CD4-positive, alpha-beta T cell (primary cell): ENCODE results near the gene SP2. TPM values are rescaled to one million over a fixed set of nuclear protein-coding genes. Genes with fewer than 3 reads are reported as not detected.

Experiments
- ATAC-seq: fragments of 200-7000 bp; cut with Tn5 transposase; one replicate; pipeline ENCODE4 v1.10.0; 2022; ENCODE audit warnings: mild to moderate bottlenecking; ENCODE audit not compliant: poor library complexity
- CTCF ChIA-PET: fragments of 350-600 bp; sonication (Branson Sonifier 250); formaldehyde crosslinking; loops from one replicate; lab custom pipeline; 2021; ENCODE audit warnings: antibody characterized with exemption, inconsistent platforms; lab: Charles Lee
- POLR2A ChIA-PET: fragments of 350-600 bp; sonication (Branson Sonifier 250); formaldehyde crosslinking; loops from one replicate; lab custom pipeline; 2021; ENCODE audit warnings: antibody characterized with exemption, inconsistent platforms; lab: Charles Lee
- DNase-seq, 14 experiments: peaks; one replicate each; pipeline ENCODE4 v3.0.0-alpha.2; 2013 to 2020; ENCODE audit warnings: mixed read lengths in 2 of 14
- H3K27ac ChIP-seq, 2 donors: one replicate each; pipeline versions ENCODE4 v1.5.1 to v1.7.0; 2013; ENCODE audit warnings: low read length in 2 of 2, low read depth in 1 of 2, mild to moderate bottlenecking in 1 of 2
- H3K27me3 ChIP-seq, 2 experiments: 1 replicate in 1 of 2; 2 replicates in 1 of 2; pipeline versions ENCODE4 v1.6.1 to v1.7.0; 2013; ENCODE audit warnings: low read length in 2 of 2, control low read depth in 1 of 2, mild to moderate bottlenecking in 1 of 2, moderate library complexity in 1 of 2; ENCODE audit not compliant: insufficient read depth in 2 of 2, control insufficient read depth in 1 of 2
- H3K36me3 ChIP-seq: one replicate; pipeline ENCODE4 v1.6.1; 2013; ENCODE audit warnings: low read length, control low read depth; ENCODE audit not compliant: insufficient read depth
- H3K4me1 ChIP-seq: one replicate; pipeline ENCODE4 v1.6.1; 2013; ENCODE audit warnings: low read length, control low read depth; ENCODE audit not compliant: insufficient read depth
- H3K4me3 ChIP-seq: one replicate; pipeline ENCODE4 v1.5.1; 2013; ENCODE audit warnings: mild to moderate bottlenecking, low read length, moderate library complexity
- H3K9me3 ChIP-seq, 2 experiments: 1 replicate in 1 of 2; 2 replicates in 1 of 2; pipeline versions ENCODE4 v1.6.1 to v1.7.0; 2013; ENCODE audit warnings: low read length in 2 of 2, mild to moderate bottlenecking in 2 of 2, control low read depth in 1 of 2, moderate library complexity in 1 of 2; ENCODE audit not compliant: control insufficient read depth in 1 of 2, insufficient read depth in 1 of 2
- H3K27ac Mint-ChIP-seq: one replicate; pipeline ENCODE4 v1.8.0; 2020; ENCODE audit warnings: mixed read lengths
- H3K27me3 Mint-ChIP-seq: one replicate; pipeline ENCODE4 v1.8.0; 2021; ENCODE audit warnings: mixed read lengths
- H3K36me3 Mint-ChIP-seq: one replicate; pipeline ENCODE4 v1.8.0; 2021; ENCODE audit warnings: low read depth, mixed read lengths
- H3K4me1 Mint-ChIP-seq: one replicate; pipeline ENCODE4 v1.8.0; 2021; ENCODE audit warnings: low read depth, mixed read lengths
- H3K4me3 Mint-ChIP-seq: one replicate; pipeline ENCODE4 v1.8.0; 2020; ENCODE audit warnings: mild to moderate bottlenecking, mixed read lengths
- H3K9me3 Mint-ChIP-seq: one replicate; pipeline ENCODE4 v1.8.0; 2020; ENCODE audit warnings: mixed read lengths
- CTCF ChIP-seq: fragments of 200-600 bp; IDR thresholded peaks from one replicate; pipeline ENCODE4 v1.8.0; 2022; ENCODE audit warnings: antibody characterized with exemption, mild to moderate bottlenecking
- intact Hi-C, 2 experiments: fragments of 100-400 bp; cut with DNase I in 1 of 2; cut with micrococcal nuclease in 1 of 2; formaldehyde crosslinking; loops; one replicate each; pipeline versions ENCODE4 v1.15.1 to v1.9.0; 2023 to 2025; cut with DNase I, micrococcal nuclease
- total RNA-seq, 174 experiments: library from RNA in 2 of 174; stranded (reverse) in 2 of 174; gene quantifications; one replicate each; pipeline ENCODE4 v1.2.3 and lab custom pipeline; 2021 to 2026

The SP2 gene
- total RNA-seq, 2 experiments from 2014 or later = 19.9 to 21.5 TPM

DNA sequence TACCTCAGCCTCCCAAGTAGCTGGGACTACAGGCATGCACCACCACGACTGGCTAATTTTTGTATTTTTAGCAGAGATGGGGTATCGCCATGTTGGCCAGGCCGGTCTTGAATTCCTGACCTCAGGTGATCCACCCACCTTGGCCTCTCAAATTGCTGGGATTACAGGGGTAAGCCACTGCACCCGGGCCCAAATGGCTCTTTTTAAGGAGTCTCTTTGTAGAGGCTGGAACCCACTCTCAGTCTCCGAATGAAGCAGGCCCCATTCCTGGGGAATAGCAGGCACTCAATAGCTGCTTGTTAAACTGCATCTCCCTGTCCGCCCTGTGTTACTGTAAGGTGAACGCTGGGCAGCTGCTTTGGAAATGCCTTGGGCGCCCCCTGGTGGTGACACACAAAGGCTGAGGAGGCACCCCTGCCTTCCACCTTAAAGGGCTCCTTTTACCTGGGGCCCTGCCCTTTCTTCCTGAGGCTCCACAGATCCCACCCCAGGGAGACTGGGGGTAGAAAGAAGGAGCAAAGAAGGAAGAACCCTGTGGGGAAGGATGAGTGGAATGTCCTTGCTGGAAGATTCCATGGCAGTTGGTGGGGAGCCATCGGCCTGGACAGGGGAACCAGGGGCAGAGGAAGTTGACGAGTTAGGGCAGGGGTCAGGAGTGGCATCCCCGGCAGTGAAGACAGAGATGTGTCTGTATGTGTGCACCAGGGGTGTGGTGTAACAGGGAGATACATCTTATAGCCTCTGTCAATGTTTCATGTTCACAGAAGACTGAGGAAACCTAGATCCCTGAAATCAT lies 6.1 kb upstream of the SP2 start:
- Mint-ChIP-seq H3K27ac (peak overlapping the region; percentile 32), H3K9me3 (no peaks in the 10 kb centered on the region), H3K4me1 (peaks cover 32% of the 10 kb centered on the region), H3K4me3 (peak overlapping the region; percentile 72), H3K27me3 (no peaks in the 10 kb centered on the region), H3K36me3 (no peaks in the 10 kb centered on the region)
- ATAC-seq = peak; percentile 98
- CTCF ChIA-PET = interaction anchor here (0.5 to 4.2 kb wide), 14 partner anchors 9 to 222 kb away, joined by 3 to 86 read pairs (median 5); partner anchors contain the start of genes CDK5RAP3, LRRC46, MRPL10 and OSBPL7
- POLR2A ChIA-PET = interaction anchor here (0.9 to 3.4 kb wide), 5 partner anchors 43 to 60 kb away, joined by 3 to 41 read pairs (median 9); partner anchors contain the start of genes LRRC46, MRPL10 and SCRN2
- Histone ChIP-seq H3K9me3 (no peaks in the 10 kb centered on the region), H3K27ac (no peak overlapping the region), H3K36me3 (peaks cover 3% of the 10 kb centered on the region), H3K4me3 (no peak overlapping the region), H3K4me1 (peaks cover 23% of the 10 kb centered on the region), H3K27me3 (no peaks in the 10 kb centered on the region)
- peak; percentile 94 for TF ChIP-seq CTCF
- intact Hi-C loops = loop anchor here (1.0 to 5.0 kb wide), 4 partner anchors 49 to 727 kb away; partner anchors contain the start of genes SCRN2 (in 2 of the 2) and HOXB8 (in 1 of the 2)
- DNase-seq = peak; percentile 85 to 98 (median 92)

DNA sequence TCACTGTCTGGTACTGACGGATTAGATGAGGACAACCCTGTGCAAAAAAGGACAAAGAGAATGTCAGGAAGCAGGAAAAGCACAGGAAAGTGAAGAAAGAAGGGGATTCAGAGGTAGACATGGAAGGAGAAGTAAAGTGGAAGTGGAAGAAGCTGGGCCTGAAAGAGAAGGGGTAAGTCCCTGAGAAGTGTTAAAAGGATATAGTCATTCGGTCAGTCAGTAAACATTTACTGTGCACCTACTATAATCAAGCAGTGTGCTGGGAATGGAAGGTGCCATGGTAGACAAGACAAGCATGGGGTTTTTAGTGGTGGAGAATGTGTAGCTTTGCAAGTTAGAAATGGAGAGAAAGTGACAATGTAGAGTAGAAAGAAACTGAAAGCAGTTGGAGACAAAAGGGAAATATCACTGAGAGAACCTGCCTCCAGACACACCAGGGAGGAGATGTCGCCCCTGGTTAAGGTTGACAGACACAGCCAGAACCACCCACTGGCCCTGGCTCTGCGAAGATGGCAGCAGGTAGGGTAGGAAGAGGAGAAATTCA lies 4.4 kb upstream of the SP2 start:
- no peak overlapping the region for H3K27ac Mint-ChIP-seq

More for the DNA sequence above, 4.4 kb upstream of the SP2 start:
- no peak for DNase-seq
- CTCF ChIA-PET = interaction anchor here (2.8 to 4.2 kb wide), 3 partner anchors 46 to 51 kb away, joined by 10 to 86 read pairs (median 66); partner anchors contain the start of gene SCRN2
- H3K27ac ChIP-seq = no peak overlapping the region
- no peak overlapping the region for H3K4me3 ChIP-seq
- POLR2A ChIA-PET = interaction anchor here (3.4 kb wide), 1 partner anchor 49 kb away, joined by 41 read pairs; the partner anchor contains the start of gene SCRN2
- ATAC-seq = no peak
- peaks cover 30% of the 10 kb centered on the region for H3K4me1 Mint-ChIP-seq
- H3K4me3 Mint-ChIP-seq = peak overlapping the region; percentile 62
- H3K36me3 ChIP-seq = peaks cover 3% of the 10 kb centered on the region
- no peaks in the 10 kb centered on the region for H3K27me3 ChIP-seq
- intact Hi-C loops = loop anchor here in 1 of 2 experiments (2.0 to 5.0 kb wide), 2 partner anchors 115 to 726 kb away; partner anchors contain the start of gene HOXB8
- H3K27me3 Mint-ChIP-seq = no peaks in the 10 kb centered on the region
- no peaks in the 10 kb centered on the region for H3K9me3 ChIP-seq
- H3K9me3 Mint-ChIP-seq = no peaks in the 10 kb centered on the region
- no peak for TF ChIP-seq CTCF
- H3K4me1 ChIP-seq = peaks cover 20% of the 10 kb centered on the region
- peaks cover 10% of the 10 kb centered on the region for H3K36me3 Mint-ChIP-seq
